Cerebellar cortex (tissue), 1 donor: ENCODE results near the gene NKD1.

Experiments
- DNase-seq: peaks from one replicate; pipeline ENCODE4 v3.0.0-alpha.2; 2015; ENCODE audit warnings: low spot score

Gene NKD1

GRCh38 chr16:50631249-50631984 is 83.2 kb downstream of the NKD1 start:
- DNase-seq = no peak

GRCh38 chr16:50631985-50632576 is 83.9 kb downstream of the NKD1 start:
- no peak for DNase-seq

GRCh38 chr16:50632927-50633800 is 85.0 kb downstream of the NKD1 start:
- no peak for DNase-seq

DNA sequence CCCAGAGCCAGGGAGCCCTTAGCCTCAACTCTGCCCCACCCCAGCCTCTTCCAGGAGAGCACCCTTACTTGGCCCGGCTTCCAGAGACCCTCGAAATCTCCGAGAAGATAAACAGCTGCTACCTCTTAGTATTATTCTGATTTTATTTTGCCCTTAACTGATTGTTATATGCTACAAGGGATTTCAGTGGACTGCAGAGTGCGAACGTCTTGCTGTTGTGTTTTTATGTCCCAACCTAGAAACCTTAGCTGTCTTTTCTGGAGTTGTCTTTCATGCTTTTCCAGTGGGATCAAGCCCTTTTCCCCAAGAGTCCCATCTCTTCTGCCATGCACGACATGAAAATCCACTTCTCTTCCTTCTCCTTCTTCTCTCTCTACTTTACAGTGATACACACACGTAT is 85.9 kb downstream of the NKD1 start:
- no peak for DNase-seq

- no peak for DNase-seq
These were observed 86.8 kb downstream of the NKD1 start for GRCh38 chr16:50634947-50635346.

- DNase-seq = no peak
These were observed 87.6 kb downstream of the NKD1 start for GRCh38 chr16:50635505-50636392.

GRCh38 chr16:50636753-50637374 is 88.7 kb downstream of the NKD1 start:
- DNase-seq = no peak

DNA sequence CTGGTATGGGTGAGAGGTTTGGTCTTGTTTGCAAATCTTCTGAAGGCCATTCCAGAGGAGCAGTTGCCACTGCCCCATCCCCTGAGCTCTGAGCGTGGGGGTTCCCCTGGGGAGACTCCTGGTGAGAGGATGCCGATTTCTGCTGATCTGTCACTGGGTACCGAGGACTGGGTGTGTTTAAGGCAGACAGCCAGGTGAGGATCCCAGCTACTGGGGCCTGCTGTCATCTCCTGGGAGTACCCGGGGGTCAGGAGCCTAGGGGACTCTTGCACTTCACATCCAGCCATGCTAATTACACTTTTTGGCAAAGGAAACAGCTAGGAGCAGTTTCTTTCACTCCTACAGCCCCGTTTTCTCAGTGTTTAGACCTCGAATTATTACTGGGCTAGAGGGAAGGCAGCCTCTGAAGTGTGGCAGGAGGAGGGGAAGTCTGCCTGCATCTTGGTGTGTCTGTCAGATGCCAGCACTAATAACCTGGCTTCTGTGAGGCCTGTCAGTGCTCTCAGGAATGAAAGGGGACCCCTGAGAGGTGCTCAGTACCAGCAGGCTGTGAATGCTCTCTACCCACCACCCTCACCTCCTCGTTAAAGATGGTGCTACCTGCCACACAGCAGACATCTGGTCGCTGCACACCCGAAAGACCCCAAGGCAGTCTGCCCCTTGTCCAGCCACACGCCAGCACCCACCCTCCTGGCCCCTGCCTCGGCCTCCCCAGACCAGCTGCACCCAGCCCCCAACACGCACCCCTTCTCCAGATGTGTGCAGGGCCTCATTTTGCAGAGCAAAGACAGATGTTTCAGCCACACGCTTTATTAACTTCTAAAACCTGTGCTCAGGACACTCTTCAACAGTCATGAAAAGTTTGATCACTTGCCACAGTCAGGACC is 89.8 kb downstream of the NKD1 start:
- DNase-seq = no peak

DNA sequence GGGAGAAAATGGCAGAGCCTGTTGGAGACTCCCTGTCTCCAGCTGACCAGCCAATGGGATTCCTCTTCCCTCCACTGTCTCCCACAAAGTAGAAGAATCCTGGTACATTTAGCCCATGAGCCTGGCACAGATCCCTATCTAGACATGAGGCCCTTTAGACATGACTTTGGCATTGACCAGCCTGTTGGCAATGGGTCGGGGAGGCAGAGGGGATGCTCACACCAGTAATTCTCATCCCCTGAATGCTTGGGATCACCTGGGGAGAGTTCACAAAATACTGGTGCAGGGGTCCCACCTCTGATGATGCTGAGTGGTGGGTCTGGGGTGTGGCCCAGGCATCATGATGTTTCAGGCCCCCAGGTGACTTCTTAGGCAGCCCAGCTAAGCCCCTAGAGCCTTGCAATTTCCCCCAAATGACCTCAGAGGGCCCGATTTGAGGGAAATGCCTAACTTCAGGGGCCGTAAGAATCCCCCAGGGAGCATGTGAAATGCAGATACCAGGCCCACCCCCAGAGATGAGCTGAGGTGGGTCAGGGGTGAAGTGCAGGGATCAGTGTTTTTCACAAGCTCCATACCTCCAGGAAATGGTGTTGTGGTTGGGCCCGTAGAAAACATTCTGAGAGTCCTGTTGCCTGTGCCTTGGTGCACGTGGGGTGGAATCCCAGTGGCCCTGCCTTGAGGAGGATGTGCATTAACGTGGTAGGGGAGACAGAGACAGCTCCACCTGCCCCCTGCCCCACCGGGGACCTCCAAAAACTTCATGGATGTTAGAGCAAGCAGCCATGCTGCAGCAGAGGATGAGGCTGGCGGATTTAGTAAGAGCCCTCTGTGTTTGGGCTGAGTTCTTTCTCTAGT is 90.8 kb downstream of the NKD1 start:
- no peak for DNase-seq

- DNase-seq = no peak
These were observed 92.2 kb downstream of the NKD1 start for GRCh38 chr16:50640391-50640790.

DNA sequence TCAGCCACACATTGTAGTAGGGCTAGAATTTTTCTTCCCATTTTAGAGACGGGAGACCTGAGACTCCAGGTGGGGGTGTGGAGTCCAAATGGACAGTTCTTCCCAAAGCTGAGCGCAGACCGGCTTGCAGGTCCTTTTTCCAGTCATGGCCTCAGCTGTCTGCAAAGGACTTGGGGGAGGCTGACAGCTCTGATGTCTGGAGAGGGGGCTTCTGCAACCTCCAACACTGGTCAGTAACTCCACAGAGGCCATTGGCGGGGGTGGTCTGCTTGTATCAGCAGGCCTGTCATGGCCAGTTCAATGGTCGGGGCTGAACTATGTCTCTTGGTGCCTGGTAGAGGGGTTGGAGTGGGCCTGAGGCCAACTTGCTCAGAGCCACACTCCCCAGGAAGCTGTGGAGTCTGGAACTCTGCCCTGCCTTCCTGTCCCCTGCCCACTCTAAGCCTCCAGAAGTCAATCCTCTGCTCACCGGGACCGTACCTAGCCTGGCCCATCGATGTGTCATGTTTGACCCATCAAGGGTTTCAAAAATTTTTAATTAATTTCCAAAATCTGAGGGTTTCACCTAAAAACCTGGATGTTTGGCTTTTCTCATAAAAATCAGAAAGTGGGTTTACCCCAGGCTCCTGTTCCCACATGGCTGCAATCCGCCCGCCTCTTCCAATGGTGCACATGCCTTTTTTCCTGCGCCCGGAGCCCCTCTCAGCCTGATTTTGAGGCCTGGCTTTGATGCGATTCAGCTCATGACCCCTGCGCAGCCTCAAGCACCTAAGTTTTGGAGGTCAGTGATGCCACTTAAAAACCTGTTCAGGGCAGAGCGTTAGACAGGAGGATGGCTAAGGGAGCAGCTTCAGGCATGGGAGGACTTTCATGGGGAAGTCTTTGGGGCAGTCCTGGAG is 93.0 kb downstream of the NKD1 start:
- DNase-seq = no peak

DNA sequence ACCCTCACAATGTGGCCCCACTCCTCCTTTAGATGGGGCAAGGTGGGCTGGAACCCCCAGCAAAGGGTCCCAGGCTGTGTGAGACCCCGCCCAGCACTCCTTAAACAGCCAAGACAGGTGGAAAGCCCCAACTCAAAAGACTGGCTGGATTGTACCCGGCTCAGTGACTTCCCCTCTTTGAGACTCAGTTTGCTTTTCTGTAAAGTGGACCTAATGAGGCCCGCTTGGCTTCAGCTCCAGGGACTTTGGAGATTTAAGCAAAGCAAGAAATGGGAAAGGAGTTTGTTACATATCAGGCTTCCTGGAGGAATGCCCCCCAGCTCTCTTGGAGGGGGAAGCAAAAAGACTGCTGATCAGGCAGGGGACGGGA is 93.6 kb downstream of the NKD1 start:
- DNase-seq = no peak

DNA sequence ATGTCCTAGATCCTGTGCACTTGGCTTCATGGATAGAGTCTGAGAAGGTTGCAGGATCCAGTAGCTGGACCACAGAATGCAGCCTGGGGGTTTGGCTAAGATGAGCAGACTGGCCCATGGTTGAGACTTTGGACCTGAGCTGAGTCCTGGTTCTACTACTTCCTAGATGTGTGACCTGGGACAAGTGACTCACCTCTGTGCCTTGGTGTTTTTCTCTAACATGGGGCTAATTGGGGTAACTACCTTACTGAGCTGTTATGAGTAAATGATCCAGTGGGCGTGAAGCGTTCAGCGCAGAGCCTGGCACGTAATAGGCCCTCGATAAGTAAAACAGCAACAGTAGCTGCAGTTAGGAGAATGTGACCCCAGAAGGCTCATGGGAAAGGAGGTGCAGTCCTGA is 94.2 kb downstream of the NKD1 start:
- no peak for DNase-seq

DNA sequence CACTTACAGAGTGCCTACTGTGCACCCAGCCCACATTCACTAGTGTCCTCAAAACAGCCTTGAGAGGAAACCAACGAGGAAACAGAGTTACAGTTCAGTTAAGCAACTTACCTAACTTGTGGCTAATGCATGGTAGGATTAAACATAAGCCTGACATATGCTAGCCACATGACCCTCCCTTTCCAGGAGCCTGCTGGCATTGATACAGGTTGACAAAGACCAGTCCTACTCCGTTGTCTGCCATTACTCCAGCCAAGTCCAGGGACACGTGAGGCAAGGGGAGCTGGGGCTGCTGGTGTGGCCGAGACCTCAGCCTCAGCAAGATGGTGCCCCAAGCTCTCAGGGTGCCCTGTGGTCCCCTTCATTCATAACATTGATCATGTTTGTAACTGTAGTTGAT is 95.0 kb downstream of the NKD1 start:
- DNase-seq = no peak

- no peak for DNase-seq
These were observed 96.0 kb downstream of the NKD1 start for GRCh38 chr16:50644245-50644644.

DNA sequence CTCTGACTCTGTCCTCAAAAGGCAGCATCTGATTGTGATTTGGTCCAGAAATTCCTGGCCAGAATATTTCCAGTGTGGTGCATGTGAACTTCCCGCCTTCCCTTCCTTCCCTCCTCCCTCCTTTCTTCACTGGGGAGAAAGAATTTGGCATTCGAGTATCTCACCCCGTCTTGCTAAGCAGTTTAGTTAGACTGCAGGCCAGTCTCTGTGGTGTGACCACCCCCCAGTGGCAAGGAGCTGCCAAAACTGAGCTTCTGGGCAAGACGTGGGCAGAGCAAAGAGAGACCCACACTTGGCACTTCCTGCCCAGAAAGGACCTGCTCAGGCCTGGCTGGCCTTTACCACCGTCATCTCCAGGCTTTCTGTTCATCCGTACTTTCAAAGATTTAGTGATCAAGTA is 96.5 kb downstream of the NKD1 start:
- DNase-seq = peak; percentile 28

- no peak for DNase-seq
These were observed 97.5 kb downstream of the NKD1 start for GRCh38 chr16:50645563-50646220.

GRCh38 chr16:50646345-50646744 is 98.1 kb downstream of the NKD1 start:
- DNase-seq = no peak
